GM21360 (cell line): Measurements from ENCODE around the gene MEX3A.
A peak's percentile ranks its signal among the peaks of the same experiment; 100 is the strongest.
"Not testable (repeated sequence)": the region's sequence is repeated elsewhere in the genome, so short reads cannot be mapped to it uniquely, and the experiment has no call there.

Experiments
- ATAC-seq: cut with Tn5 transposase; IDR thresholded peaks from one replicate; pipeline ENCODE4 v1.9.1; 2021; ENCODE audit warnings: mild to moderate bottlenecking, moderate library complexity; ENCODE audit not compliant: unreplicated experiment

MEX3A gene

GRCh38 chr1:156056326-156056849, 25.9 kb downstream of the MEX3A start:
- no peak for ATAC-seq

- ATAC-seq: no peak
Observed at GRCh38 chr1:156055281-156056048, 26.8 kb downstream of the MEX3A start.

- peak; percentile 72 for ATAC-seq
Observed at GRCh38 chr1:156054500-156055280, 27.6 kb downstream of the MEX3A start, which contains the start of gene LAMTOR2. Gene LAMTOR2, plus strand, starts transcription at chr1:156054782. Its CDS starts 108 bp downstream, at chr1:156054890.

- peak; percentile 52 for ATAC-seq
Observed at GRCh38 chr1:156053768-156054499, 28.3 kb downstream of the MEX3A start, which contains the start of gene UBQLN4. Gene UBQLN4, minus strand, starts transcription at chr1:156053798. Its CDS starts 97 bp downstream, at chr1:156053701.

- ATAC-seq: no peak
Observed at GRCh38 chr1:156052862-156053767, 29.1 kb downstream of the MEX3A start.

GRCh38 chr1:156051011-156051725, 31.1 kb downstream of the MEX3A start:
- no peak for ATAC-seq

GRCh38 chr1:156050376-156050775, 31.9 kb downstream of the MEX3A start:
- ATAC-seq: no peak

- ATAC-seq: no peak
Observed at GRCh38 chr1:156048663-156049258, 33.5 kb downstream of the MEX3A start.

GRCh38 chr1:156045076-156045475, 37.2 kb downstream of the MEX3A start:
- ATAC-seq: no peak

GRCh38 chr1:156042828-156043227, 39.4 kb downstream of the MEX3A start:
- ATAC-seq: no peak

- not testable (repeated sequence) for ATAC-seq
Observed at GRCh38 chr1:156034991-156035390, 47.3 kb downstream of the MEX3A start.

- no peak for ATAC-seq
Observed at GRCh38 chr1:156033011-156033410, 49.3 kb downstream of the MEX3A start.

- no peak for ATAC-seq
Observed at GRCh38 chr1:156026588-156026987, 55.7 kb downstream of the MEX3A start.

GRCh38 chr1:156025876-156026275, 56.4 kb downstream of the MEX3A start:
- no peak for ATAC-seq

- no peak for ATAC-seq
Observed at GRCh38 chr1:156024801-156025200, 57.5 kb downstream of the MEX3A start.
